Lower leg skin (tissue), 4 donors: ENCODE results near the gene ASPA. TPM values are rescaled to one million over a fixed set of nuclear protein-coding genes. Genes with fewer than 3 reads are reported as not detected.
A peak's percentile ranks its signal among the peaks of the same experiment; 100 is the strongest.
"Not testable (repeated sequence)": the region's sequence is repeated elsewhere in the genome, so short reads cannot be mapped to it uniquely, and the experiment has no call there.

Source experiments
- DNase-seq, 2 donors: peaks; one replicate each; pipeline ENCODE4 v3.0.0-alpha.2; 2019; ENCODE audit warnings: low spot score in 2 of 2
- H3K4me3 ChIP-seq: fragments of 200-600 bp; sonication (generic); 2 replicates; pipeline ENCODE4 v1.5.1; 2017; ENCODE audit warnings: mild to moderate bottlenecking, low read depth; ENCODE audit not compliant: poor library complexity, severe bottlenecking
- POLR2A ChIP-seq, 2 donors: fragments of 450-650 bp; IDR thresholded peaks; one replicate each; pipeline ENCODE4 v1.6.1; 2016 to 2017; ENCODE audit warnings: antibody characterized with exemption in 2 of 2, mild to moderate bottlenecking in 1 of 2, moderate library complexity in 1 of 2
- WGBS, 2 donors: methylation state at CpG; one replicate each; pipeline ENCODE4 v1.1.5; 2018; 5-methylcytosine and 5-hydroxymethylcytosine counted together
- intact Hi-C: fragments of 100-400 bp; cut with DNase I; formaldehyde crosslinking; loops from one replicate; pipeline ENCODE4 v1.15.0; 2023; ENCODE audit warnings: low total_unique reads
- total RNA-seq, 4 donors: library from RNA; depleted of rRNA; stranded (reverse); fragments of >200 nt; gene quantifications; one replicate each; pipeline ENCODE4 v1.1.0, GENCODE V29; 2016
- TF ChIP-seq, protein P1 (sequence below), 3 donors: fragments of 450-650 bp; IDR thresholded peaks; one replicate each; pipeline ENCODE4 v1.5.1; 2016; ENCODE audit warnings: antibody characterized with exemption in 3 of 3, mild to moderate bottlenecking in 3 of 3, moderate library complexity in 2 of 3

Gene ASPA
- total RNA-seq, 4 donors from 2014 or later: 0.69 to 3.2 (median 1.4) TPM

DNA sequence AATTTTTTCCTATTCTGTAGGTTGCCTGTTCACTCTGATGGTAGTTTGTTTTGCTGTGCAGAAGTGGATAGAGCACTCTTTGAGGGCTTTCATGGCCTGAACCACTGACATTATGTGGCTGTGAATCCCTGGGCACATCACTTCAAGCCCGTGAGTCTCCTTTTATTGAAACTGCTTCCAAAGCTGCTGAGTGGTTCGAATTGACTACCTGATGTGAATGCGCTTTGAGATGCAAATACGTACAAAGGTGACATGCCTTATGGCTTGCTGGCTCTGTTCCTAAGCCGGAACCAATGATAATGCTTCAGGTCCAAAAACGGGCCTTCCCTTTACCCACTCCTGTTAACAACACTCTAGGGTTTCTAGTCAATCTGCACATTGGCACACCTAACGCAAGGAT lies 34.3 kb downstream of the ASPA start:
- DNase-seq: peak in 1 of 2 donors; percentile 4
- H3K4me3 ChIP-seq: no peak overlapping the region
- WGBS, 2 donors: 67 to 68% methylated on average over 7 of the region's 7 CpGs
- TF ChIP-seq, protein P1, sequence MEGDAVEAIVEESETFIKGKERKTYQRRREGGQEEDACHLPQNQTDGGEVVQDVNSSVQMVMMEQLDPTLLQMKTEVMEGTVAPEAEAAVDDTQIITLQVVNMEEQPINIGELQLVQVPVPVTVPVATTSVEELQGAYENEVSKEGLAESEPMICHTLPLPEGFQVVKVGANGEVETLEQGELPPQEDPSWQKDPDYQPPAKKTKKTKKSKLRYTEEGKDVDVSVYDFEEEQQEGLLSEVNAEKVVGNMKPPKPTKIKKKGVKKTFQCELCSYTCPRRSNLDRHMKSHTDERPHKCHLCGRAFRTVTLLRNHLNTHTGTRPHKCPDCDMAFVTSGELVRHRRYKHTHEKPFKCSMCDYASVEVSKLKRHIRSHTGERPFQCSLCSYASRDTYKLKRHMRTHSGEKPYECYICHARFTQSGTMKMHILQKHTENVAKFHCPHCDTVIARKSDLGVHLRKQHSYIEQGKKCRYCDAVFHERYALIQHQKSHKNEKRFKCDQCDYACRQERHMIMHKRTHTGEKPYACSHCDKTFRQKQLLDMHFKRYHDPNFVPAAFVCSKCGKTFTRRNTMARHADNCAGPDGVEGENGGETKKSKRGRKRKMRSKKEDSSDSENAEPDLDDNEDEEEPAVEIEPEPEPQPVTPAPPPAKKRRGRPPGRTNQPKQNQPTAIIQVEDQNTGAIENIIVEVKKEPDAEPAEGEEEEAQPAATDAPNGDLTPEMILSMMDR (IDR thresholded peaks at IDR 0.05): no peak
- no peak for TF ChIP-seq POLR2A (IDR thresholded peaks at IDR 0.05)
- intact Hi-C loops: no loop called here

DNA sequence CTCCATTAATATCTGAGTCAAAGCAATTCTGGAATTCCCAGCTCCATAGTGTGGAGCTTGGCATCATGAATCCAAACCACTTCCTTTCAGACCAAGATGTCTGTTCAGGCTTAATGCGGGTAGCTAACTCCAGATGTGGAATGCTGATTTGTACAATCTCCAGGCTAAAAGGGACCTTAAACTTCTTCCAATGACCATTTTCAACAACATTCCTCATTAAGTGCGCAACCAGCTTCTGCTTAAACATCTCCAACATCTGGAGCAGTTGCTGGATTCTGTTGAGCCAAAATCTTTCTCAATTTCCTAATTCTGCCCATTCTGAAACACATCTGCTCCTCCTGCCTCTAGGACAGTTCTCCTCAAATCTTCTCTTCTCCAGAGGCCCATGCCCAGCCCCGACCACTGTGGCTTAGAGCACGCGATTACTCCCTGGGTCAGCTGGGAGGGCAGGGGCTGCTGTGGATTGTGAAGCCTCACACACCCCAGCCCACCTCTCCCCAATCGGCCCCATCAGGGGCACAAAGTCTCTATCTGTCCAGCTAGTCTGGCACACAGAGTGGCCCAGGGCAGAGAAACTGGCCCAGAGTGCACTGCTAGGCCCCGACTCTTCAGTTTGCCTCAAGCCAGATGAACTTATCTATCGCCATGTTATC lies 36.2 kb downstream of the ASPA start:
- intact Hi-C loops: no loop called here
- TF ChIP-seq POLR2A (IDR thresholded peaks at IDR 0.05): no peak
- TF ChIP-seq, protein P1 (IDR thresholded peaks at IDR 0.05): no peak
- no peak overlapping the region for H3K4me3 ChIP-seq
- DNase-seq: no peak
- 58 to 69% methylated on average over 7 of the region's 8 CpGs for WGBS, 2 donors

DNA sequence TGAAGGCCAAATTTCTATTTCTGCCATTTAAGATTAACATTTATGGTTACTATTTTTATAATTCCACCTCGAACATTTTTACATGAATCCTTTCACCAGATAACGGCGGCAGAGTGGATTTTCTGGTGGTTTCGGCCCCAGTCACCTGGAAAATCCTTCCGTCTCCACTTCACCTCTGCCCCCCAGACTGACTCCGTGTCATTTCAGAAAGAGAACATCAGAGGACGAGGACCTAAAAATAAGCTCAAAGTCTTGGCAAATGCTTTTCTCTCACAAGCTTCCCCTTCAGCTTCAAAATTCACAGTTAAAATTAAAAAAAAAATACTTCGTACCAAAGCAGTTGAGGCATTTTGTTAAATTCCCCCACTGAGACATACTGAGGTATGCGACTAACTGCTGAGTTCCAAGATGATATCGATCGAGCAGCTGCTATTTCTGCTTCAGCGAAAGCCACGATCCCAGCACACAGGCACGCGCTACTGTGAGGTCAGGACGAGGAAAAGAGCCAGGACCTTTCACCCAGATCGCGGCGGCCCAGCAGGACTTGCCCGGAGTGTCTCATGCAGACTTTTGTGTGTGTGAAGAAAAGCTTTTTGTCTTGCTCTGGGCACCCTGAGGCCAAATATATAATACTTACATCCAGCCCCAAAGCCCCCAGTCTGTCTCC lies 36.8 kb downstream of the ASPA start:
- no peak overlapping the region for H3K4me3 ChIP-seq
- TF ChIP-seq, protein P1 (IDR thresholded peaks at IDR 0.05): no peak
- no peak for TF ChIP-seq POLR2A (IDR thresholded peaks at IDR 0.05)
- 46% methylated on average over 20 of the region's 20 CpGs for WGBS, 2 donors
- intact Hi-C loops: no loop called here
- DNase-seq: peak; percentile 47 to 93

DNA sequence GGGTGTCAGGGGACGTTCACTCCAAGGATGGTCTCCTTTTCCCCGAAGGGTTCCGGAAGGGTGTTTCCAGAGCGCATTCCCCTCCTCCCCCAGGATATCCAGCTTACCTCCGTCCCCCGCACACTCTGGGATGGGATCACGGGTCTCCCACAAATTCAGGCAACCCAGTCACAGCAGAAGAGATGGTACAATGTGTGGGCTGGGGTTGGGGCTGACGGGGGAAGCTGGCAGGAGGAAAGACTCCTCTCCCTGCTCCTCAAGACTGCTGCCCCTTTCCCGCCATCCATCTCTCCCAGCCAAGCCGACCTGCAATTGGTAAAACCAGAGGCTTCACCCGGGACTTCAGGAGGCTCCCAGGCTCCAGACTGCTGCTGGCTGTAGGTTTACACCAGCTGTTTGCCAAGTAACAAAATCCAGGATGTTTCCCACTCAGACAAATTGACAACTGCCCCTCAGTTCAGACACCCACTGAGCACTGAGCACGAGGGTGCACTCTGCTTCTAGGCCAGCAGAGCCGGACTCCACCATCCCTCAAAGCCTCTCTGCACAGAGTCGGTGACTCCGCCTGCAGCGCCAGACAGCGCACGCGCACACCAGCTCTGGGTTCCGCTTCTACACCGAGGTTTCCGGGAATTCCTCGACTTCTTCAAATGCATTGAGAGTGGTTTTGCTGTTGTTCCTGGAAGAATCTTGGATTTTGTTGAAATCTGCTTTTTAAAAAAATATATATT lies 37.7 kb downstream of the ASPA start:
- no peak for TF ChIP-seq POLR2A (IDR thresholded peaks at IDR 0.05)
- TF ChIP-seq, protein P1 (IDR thresholded peaks at IDR 0.05): no peak
- no peak overlapping the region for H3K4me3 ChIP-seq
- WGBS, 2 donors: 86 to 88% methylated on average over 23 of the region's 23 CpGs
- intact Hi-C loops: no loop called here
- peak in 1 of 2 donors; percentile 63 for DNase-seq

DNA sequence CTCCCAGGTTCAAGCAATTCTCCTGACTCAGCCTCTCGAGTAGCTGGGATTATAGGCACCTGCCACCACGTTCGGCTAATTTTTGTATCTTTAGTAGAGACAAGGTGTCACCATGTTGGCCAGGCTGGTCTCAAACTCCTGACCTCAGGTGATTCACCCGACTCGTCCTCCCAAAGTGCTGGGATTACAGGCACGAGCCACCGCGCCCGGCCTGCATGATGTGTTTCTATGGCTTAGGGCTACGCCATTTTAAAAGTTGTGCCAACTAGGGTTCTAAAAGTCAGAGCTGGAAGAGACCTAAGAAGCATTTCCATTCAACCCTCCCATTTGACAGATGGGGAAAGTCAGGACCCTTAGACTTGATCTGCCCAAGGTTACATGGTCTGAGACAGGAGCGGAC lies 38.4 kb downstream of the ASPA start:
- WGBS, 2 donors: 94 to 97% methylated on average over 11 of the region's 11 CpGs
- intact Hi-C loops, H3K4me3 ChIP-seq: not testable (repeated sequence)
- peak in 1 of 2 donors; percentile 54 for DNase-seq

DNA sequence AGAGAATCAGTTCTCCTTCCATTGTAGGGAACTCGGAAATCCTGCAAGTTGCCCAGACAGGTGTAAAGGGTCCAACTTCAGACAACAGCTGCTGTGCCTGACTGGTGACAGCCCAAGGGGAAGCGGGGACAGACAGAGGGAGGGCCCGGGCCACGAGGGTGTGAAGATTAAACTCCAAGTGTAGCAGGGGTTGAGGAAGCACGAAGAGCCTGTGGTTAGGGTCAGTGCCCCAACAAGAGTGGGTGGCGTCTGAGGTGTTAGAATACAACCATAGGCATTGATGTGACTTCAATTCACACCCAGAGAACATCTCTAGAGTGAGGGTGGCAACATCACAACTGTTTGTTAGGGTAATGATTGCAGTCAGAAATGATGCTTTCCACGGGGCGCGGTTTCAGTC lies 39.1 kb downstream of the ASPA start:
- TF ChIP-seq, protein P1 (IDR thresholded peaks at IDR 0.05): no peak
- TF ChIP-seq POLR2A (IDR thresholded peaks at IDR 0.05): no peak
- DNase-seq: no peak
- intact Hi-C loops: no loop called here
- 73 to 80% methylated on average over 9 of the region's 9 CpGs for WGBS, 2 donors
- H3K4me3 ChIP-seq: no peak overlapping the region

DNA sequence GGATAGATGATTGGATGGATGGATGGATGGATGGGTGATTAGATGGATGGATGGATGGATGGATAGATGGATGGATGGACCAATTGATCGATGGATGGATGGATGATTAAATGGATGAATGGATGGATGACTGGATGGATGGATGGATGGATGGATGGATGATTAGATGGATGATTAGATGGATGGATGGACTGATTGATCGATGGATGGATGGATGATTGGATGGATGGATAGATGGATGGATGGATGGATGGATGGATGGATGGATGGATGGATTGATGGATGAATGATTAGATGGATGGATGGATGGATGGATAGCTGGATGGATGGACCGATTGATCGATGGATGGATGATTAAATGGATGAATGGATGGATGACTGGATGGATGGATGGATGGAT lies 43.7 kb downstream of the ASPA start:
- 86 to 89% methylated on average over 4 of the region's 4 CpGs for WGBS, 2 donors
- intact Hi-C loops, H3K4me3 ChIP-seq, DNase-seq: not testable (repeated sequence)
